Liver (tissue), 9 donors: ENCODE results near the gene NUPR1. TPM values are rescaled to one million over a fixed set of nuclear protein-coding genes. Genes with fewer than 3 reads are reported as not detected.
"Not testable (repeated sequence)": the region's sequence is repeated elsewhere in the genome, so short reads cannot be mapped to it uniquely, and the experiment has no call there.

Experiments used
- DNase-seq: peaks from one replicate; pipeline ENCODE4 v3.0.0-alpha.2; 2017; ENCODE audit warnings: low spot score
- H3K27ac ChIP-seq, 2 donors: one replicate each; pipeline ENCODE4 v1.7.0; 2013; ENCODE audit warnings: inconsistent platforms in 2 of 2, low read length in 2 of 2, control low read depth in 1 of 2, low read depth in 1 of 2, mild to moderate bottlenecking in 1 of 2
- H3K27me3 ChIP-seq, 4 donors: one replicate each; pipeline versions ENCODE4 v1.6.1 to v1.7.0; 2013; ENCODE audit warnings: low read length in 3 of 4, inconsistent platforms in 1 of 4, mild to moderate bottlenecking in 1 of 4, moderate library complexity in 1 of 4; ENCODE audit not compliant: control insufficient read depth in 4 of 4, insufficient read depth in 4 of 4
- H3K36me3 ChIP-seq, 4 donors: one replicate each; pipeline versions ENCODE4 v1.6.1 to v1.7.0; 2013; ENCODE audit warnings: low read length in 3 of 4, mild to moderate bottlenecking in 3 of 4, low read depth in 1 of 4, moderate library complexity in 1 of 4; ENCODE audit not compliant: control insufficient read depth in 4 of 4, insufficient read depth in 3 of 4
- H3K4me1 ChIP-seq, 4 donors: one replicate each; pipeline versions ENCODE4 v1.6.1 to v1.7.0; 2013; ENCODE audit warnings: low read length in 3 of 4, mild to moderate bottlenecking in 3 of 4, moderate library complexity in 1 of 4; ENCODE audit not compliant: control insufficient read depth in 4 of 4, insufficient read depth in 4 of 4
- H3K4me3 ChIP-seq, 3 donors: one replicate each; pipeline versions ENCODE4 v1.6.1 to v1.7.0; 2013; ENCODE audit warnings: low read length in 3 of 3, control low read depth in 1 of 3, low read depth in 1 of 3, mild to moderate bottlenecking in 1 of 3
- H3K9ac ChIP-seq, 2 donors: one replicate each; pipeline ENCODE4 v1.7.0; 2013; ENCODE audit warnings: low read length in 2 of 2, mild to moderate bottlenecking in 2 of 2, moderate library complexity in 2 of 2, control low read depth in 1 of 2, low read depth in 1 of 2
- H3K9me3 ChIP-seq, 4 donors: one replicate each; pipeline versions ENCODE4 v1.6.1 to v1.7.0; 2013; ENCODE audit warnings: low read length in 3 of 4; ENCODE audit not compliant: control insufficient read depth in 4 of 4
- CTCF ChIP-seq: fragments of 150-350 bp; IDR thresholded peaks from 2 replicates; pipeline ENCODE4 v1.5.1; 2017; ENCODE audit warnings: improper control_type of control experiment, low read depth, low read length; ENCODE audit not compliant: missing input control
- EGR1 ChIP-seq, 2 donors: IDR thresholded peaks; 2 replicates each; pipeline ENCODE4 v1.6.1; 2016 to 2018; ENCODE audit warnings: antibody characterized with exemption in 2 of 2, low read depth in 2 of 2
- FOXA1 ChIP-seq: IDR thresholded peaks from 2 replicates; pipeline ENCODE4 v1.6.1; 2016; ENCODE audit warnings: antibody characterized with exemption
- GABPA ChIP-seq, 2 donors: IDR thresholded peaks in 1 of 2; conservative IDR thresholded peaks in 1 of 2; 2 replicates each; pipeline ENCODE4 v1.6.1; 2016; ENCODE audit warnings: antibody characterized with exemption in 2 of 2, mild to moderate bottlenecking in 1 of 2, moderate library complexity in 1 of 2
- HNF4A ChIP-seq, 2 donors: conservative IDR thresholded peaks; 2 replicates each; pipeline ENCODE4 v1.6.1; 2016; ENCODE audit warnings: antibody characterized with exemption in 2 of 2, mild to moderate bottlenecking in 2 of 2
- HNF4G ChIP-seq: IDR thresholded peaks from 2 replicates; pipeline ENCODE4 v1.6.1; 2016; ENCODE audit warnings: antibody characterized with exemption
- JUND ChIP-seq, 2 donors: IDR thresholded peaks; 2 replicates each; pipeline ENCODE4 v1.6.1; 2016; ENCODE audit warnings: antibody characterized with exemption in 2 of 2
- MAX ChIP-seq: IDR thresholded peaks from 2 replicates; pipeline ENCODE4 v1.6.1; 2016; ENCODE audit warnings: antibody characterized with exemption
- RAD21 ChIP-seq, 2 donors: IDR thresholded peaks; 2 replicates each; pipeline ENCODE4 v1.6.1; 2016; ENCODE audit warnings: antibody characterized with exemption in 2 of 2, mild to moderate bottlenecking in 2 of 2
- REST ChIP-seq: IDR thresholded peaks from 2 replicates; pipeline ENCODE4 v1.6.1; 2016; ENCODE audit warnings: antibody characterized with exemption, mild to moderate bottlenecking
- RXRA ChIP-seq, 2 donors: IDR thresholded peaks; 2 replicates each; pipeline ENCODE4 v1.6.1; 2017 to 2018; ENCODE audit warnings: antibody characterized with exemption in 2 of 2, mild to moderate bottlenecking in 1 of 2
- SP1 ChIP-seq: IDR thresholded peaks from 2 replicates; pipeline ENCODE4 v1.6.1; 2018; ENCODE audit warnings: antibody characterized with exemption, mild to moderate bottlenecking
- WGBS: extraction: QIAGEN DNeasy Blood & Tissue Kit; methylation state at CpG from one replicate; pipeline ENCODE4 v1.1.7; 2013; 5-methylcytosine and 5-hydroxymethylcytosine counted together
- polyA plus RNA-seq, 2 donors: library from polyadenylated mRNA; stranded (reverse) in 1 of 2; unstranded in 1 of 2; fragments of 200-250 nt in 1 of 2; fragments of >200 nt in 1 of 2; fragmentation: Nextera tagmentation in 1 of 2; extraction: Ambion mirVana in 1 of 2; gene quantifications; one replicate each; pipeline versions ENCODE4 v1.2.1 to v1.2.3, GENCODE V29; 2013 to 2015
- total RNA-seq, 2 donors: library from RNA; depleted of rRNA; stranded (reverse); fragments of >200 nt; gene quantifications; one replicate each; pipeline ENCODE4 v1.2.3, GENCODE V29; 2014
- donor health status: healthy.
- donor health status: healthy.
- donor health status: healthy.
- donor health status: healthy.
- donor health status: healthy.

The NUPR1 gene
- total and polyA plus RNA-seq, 4 donors = 10.9 to 305 (median 62.6) TPM

GRCh38 chr16:28491230-28491969 is 47.4 kb downstream of the NUPR1 start:
- Histone ChIP-seq H3K9me3 (no peaks in the 10 kb centered on the region), H3K36me3 (peaks cover 3 to 13% (median 8%) of the 10 kb centered on the region in 4 donors), H3K4me3 (peak overlapping the region; percentile 62 to 96 (median 95)), H3K27me3 (no peaks in the 10 kb centered on the region), H3K9ac (peak overlapping the region; percentile 85 to 93), H3K4me1 (peaks cover 0 to 17% (median 7%) of the 10 kb centered on the region in 4 donors), H3K27ac (peak overlapping the region; percentile 80 to 98)
- WGBS = under 1% methylated on average over 42 of the region's 42 CpGs
- peak in 1 of 2 donors; percentile 36 for TF ChIP-seq HNF4A (conservative IDR thresholded peaks at IDR 0.05)
- TF ChIP-seq JUND (IDR thresholded peaks at IDR 0.05) = no peak
- peak; percentile 3 for TF ChIP-seq CTCF
- TF ChIP-seq FOXA1 = no peak
- TF ChIP-seq EGR1 (IDR thresholded peaks at IDR 0.05; ENCODE audit: low read depth in 2 of 2) = no peak
- TF ChIP-seq RXRA (IDR thresholded peaks at IDR 0.05) = peak in 1 of 2 donors; percentile 17
- TF ChIP-seq REST = no peak
- TF ChIP-seq SP1 = no peak
- peak; percentile 27 to 50 for TF ChIP-seq RAD21 (IDR thresholded peaks at IDR 0.05)
- no peak for TF ChIP-seq HNF4G
- peak; percentile 51 for DNase-seq

GRCh38 chr16:28486266-28486665 is 52.5 kb downstream of the NUPR1 start:
- 95% methylated on average over 5 of the region's 5 CpGs for WGBS
- Histone ChIP-seq H3K4me3 (no peak overlapping the region), H3K27me3 (no peaks in the 10 kb centered on the region), H3K9ac (no peak overlapping the region), H3K4me1 (peaks cover 0 to 7% (median 3%) of the 10 kb centered on the region in 4 donors), H3K9me3 (no peaks in the 10 kb centered on the region), H3K27ac (no peak overlapping the region), H3K36me3 (peaks cover 9 to 33% (median 12%) of the 10 kb centered on the region in 4 donors)
- no peak for TF ChIP-seq EGR1 (IDR thresholded peaks at IDR 0.05; ENCODE audit: low read depth in 2 of 2)
- TF ChIP-seq CTCF = no peak
- no peak for TF ChIP-seq GABPA (IDR thresholded peaks at IDR 0.05 in 1 of 2, conservative IDR thresholded peaks at IDR 0.05 in 1 of 2)
- TF ChIP-seq RXRA (IDR thresholded peaks at IDR 0.05) = no peak
- no peak for TF ChIP-seq MAX
- no peak for TF ChIP-seq RAD21 (IDR thresholded peaks at IDR 0.05)
- no peak for TF ChIP-seq FOXA1
- TF ChIP-seq REST = no peak
- no peak for DNase-seq

- H3K9ac ChIP-seq, H3K4me1 ChIP-seq, H3K27ac ChIP-seq, H3K27me3 ChIP-seq, DNase-seq, H3K4me3 ChIP-seq, H3K9me3 ChIP-seq: not testable (repeated sequence)
- H3K36me3 ChIP-seq = peaks cover 6 to 43% (median 13%) of the 10 kb centered on the region in 4 donors
- 94% methylated on average over 5 of the region's 5 CpGs for WGBS
Measured at GRCh38 chr16:28483361-28483760, 55.4 kb downstream of the NUPR1 start.
